Esophagus squamous epithelium (tissue), 4 donors: ENCODE measurements around the gene PXK.

Experiments used
- CTCF ChIP-seq, 6 experiments: fragments of 450-650 bp in 4 of 6; fragments of 200-600 bp in 2 of 6; sonication (generic) in 2 of 6; IDR thresholded peaks; one replicate each; pipeline ENCODE4 v1.5.1; 2016 to 2019; ENCODE audit warnings: antibody characterized with exemption in 6 of 6, mild to moderate bottlenecking in 4 of 6, moderate library complexity in 4 of 6
- POLR2A ChIP-seq, 4 donors: fragments of 450-650 bp; IDR thresholded peaks; one replicate each; pipeline ENCODE4 v1.6.1; 2017; ENCODE audit warnings: antibody characterized with exemption in 4 of 4, mild to moderate bottlenecking in 4 of 4, moderate library complexity in 3 of 4

- TF ChIP-seq CTCF (IDR thresholded peaks at IDR 0.05) (no peak), POLR2A (IDR thresholded peaks at IDR 0.05) (no peak)
Measured at GRCh38 chr3:58334013-58334321, 1.3 kb downstream of the PXK start.
